Endothelial cell of umbilical vein (primary cell): ENCODE measurements around the gene MGST3. TPM values are rescaled to one million over a fixed set of nuclear protein-coding genes. Genes with fewer than 3 reads are reported as not detected.

Source experiments
- BruUV-seq: library from RNA; stranded (reverse); fragments of 400-500 nt; replicated peaks from 2 replicates; lab custom pipeline; 2021; lab: Mats Ljungman, UMichigan
- CTCF ChIA-PET: fragments of 300-600, 350-600 bp; sonication (Branson Sonifier 250); formaldehyde crosslinking; loops from one replicate; lab custom pipeline; 2021; ENCODE audit warnings: antibody characterized with exemption, inconsistent platforms; lab: Charles Lee
- POLR2A ChIA-PET: fragments of 300-600, 350-600 bp; sonication (Branson Sonifier 250); formaldehyde crosslinking; loops from one replicate; lab custom pipeline; 2021; ENCODE audit warnings: antibody characterized with exemption, inconsistent platforms; lab: Charles Lee
- DNase-seq: peaks from one replicate; pipeline ENCODE4 v3.0.0-alpha.2; 2011; ENCODE audit warnings: low read depth, low spot score
- FAIRE-seq: peaks from 2 replicates; lab custom pipeline; 2011; peaks lifted over from hg19 to GRCh38; lab: Jason Lieb, UNC
- H2AFZ ChIP-seq: 2 replicates; pipeline ENCODE4 v1.6.0; 2012; ENCODE audit warnings: low read depth, low read length, control low read depth, inconsistent platforms
- H3K27ac ChIP-seq: 2 replicates; pipeline ENCODE4 v1.5.1; 2011; ENCODE audit warnings: low read depth, mild to moderate bottlenecking, control low read depth, low read length, moderate library complexity; ENCODE audit not compliant: insufficient read depth
- H3K27me3 ChIP-seq, 2 experiments: 2 replicates each; pipeline versions ENCODE4 v1.6.0 to v1.6.1; 2011; ENCODE audit warnings: low read length in 2 of 2, mixed read lengths in 1 of 2; ENCODE audit not compliant: control insufficient read depth in 2 of 2, insufficient read depth in 2 of 2
- H3K36me3 ChIP-seq, 2 experiments: 2 replicates in 1 of 2; 3 replicates in 1 of 2; pipeline ENCODE4 v1.5.1; 2011; ENCODE audit warnings: low read length in 2 of 2, mild to moderate bottlenecking in 1 of 2, moderate library complexity in 1 of 2; ENCODE audit not compliant: control insufficient read depth in 2 of 2, insufficient read depth in 2 of 2; ENCODE audit errors: extremely low read depth in 1 of 2
- H3K4me1 ChIP-seq: 3 replicates; pipeline ENCODE4 v1.5.1; 2011; ENCODE audit warnings: mild to moderate bottlenecking, low read length; ENCODE audit not compliant: control insufficient read depth, insufficient read depth; ENCODE audit errors: extremely low read depth
- H3K4me2 ChIP-seq: 2 replicates; pipeline ENCODE4 v1.6.1; 2011; ENCODE audit warnings: low read length, control low read depth, mixed read lengths; ENCODE audit not compliant: insufficient read depth
- H3K4me3 ChIP-seq, 3 experiments: fragments of 200-600 bp in 1 of 3; sonication (generic), shearing (Covaris generic) in 1 of 3; replicated peaks in 1 of 3; 2 replicates each; pipeline ENCODE4 v1.5.1; 2011 to 2016; ENCODE audit warnings: control low read depth in 3 of 3, low read length in 3 of 3, mild to moderate bottlenecking in 2 of 3, inconsistent platforms in 1 of 3, low read depth in 1 of 3, moderate library complexity in 1 of 3; ENCODE audit not compliant: insufficient read depth in 1 of 3
- H3K79me2 ChIP-seq: 2 replicates; pipeline ENCODE4 v1.6.0; 2012; ENCODE audit warnings: low read length, inconsistent platforms; ENCODE audit not compliant: control insufficient read depth, insufficient read depth
- H3K9ac ChIP-seq: replicated peaks from 2 replicates; pipeline ENCODE3; 2011; ENCODE audit warnings: low read length, control low read depth; ENCODE audit not compliant: insufficient read depth; ENCODE audit errors: extremely low read depth
- H3K9me1 ChIP-seq: replicated peaks from 3 replicates; pipeline ENCODE4 v1.6.0; 2011; ENCODE audit warnings: mild to moderate bottlenecking, low read length; ENCODE audit not compliant: control insufficient read depth, insufficient read depth; ENCODE audit errors: extremely low read depth
- H3K9me3 ChIP-seq: replicated peaks from 2 replicates; pipeline ENCODE4 v1.5.1; 2012; ENCODE audit warnings: low read length, inconsistent platforms; ENCODE audit not compliant: control insufficient read depth, insufficient read depth
- H4K20me1 ChIP-seq: replicated peaks from 2 replicates; pipeline ENCODE3; 2011; ENCODE audit warnings: mild to moderate bottlenecking, low read length; ENCODE audit not compliant: control insufficient read depth, insufficient read depth; ENCODE audit errors: extremely low read depth
- CTCF ChIP-seq, 2 donors: IDR thresholded peaks; 1 replicate in 1 of 2; 2 replicates in 1 of 2; pipeline ENCODE4 v1.5.1; 2011; ENCODE audit warnings: low read length in 2 of 2, mild to moderate bottlenecking in 2 of 2, moderate library complexity in 2 of 2, control low read depth in 1 of 2, inconsistent platforms in 1 of 2, low read depth in 1 of 2; ENCODE audit not compliant: insufficient read depth in 1 of 2; ENCODE audit errors: extremely low read depth in 1 of 2
- EZH2 ChIP-seq: IDR thresholded peaks from 2 replicates; pipeline ENCODE4 v1.6.1; 2012; ENCODE audit warnings: borderline replicate concordance, low read depth, mild to moderate bottlenecking, moderate library complexity, low read length, inconsistent platforms; ENCODE audit not compliant: severe bottlenecking
- FOS ChIP-seq: IDR thresholded peaks from 2 replicates; pipeline ENCODE4 v1.6.1; 2011; ENCODE audit warnings: mild to moderate bottlenecking, low read length, moderate library complexity, borderline replicate concordance; ENCODE audit not compliant: insufficient read depth
- GATA2 ChIP-seq: IDR thresholded peaks from 2 replicates; pipeline ENCODE4 v1.7.0; 2011; ENCODE audit warnings: low read depth, mild to moderate bottlenecking, moderate library complexity, mixed read lengths, low read length; ENCODE audit not compliant: insufficient read length, insufficient read depth
- JUN ChIP-seq: IDR thresholded peaks from 2 replicates; pipeline ENCODE4 v1.6.1; 2011; ENCODE audit warnings: borderline replicate concordance, low read depth; ENCODE audit not compliant: insufficient read length, insufficient read depth
- MYC ChIP-seq: IDR thresholded peaks from one replicate; pipeline ENCODE4 v1.6.1; 2011; ENCODE audit warnings: mild to moderate bottlenecking, low read depth, low read length
- POLR2A ChIP-seq: IDR thresholded peaks from 2 replicates; pipeline ENCODE4 v1.6.1; 2012; ENCODE audit warnings: low read depth, mild to moderate bottlenecking, control low read depth, low read length
- POLR2AphosphoS5 ChIP-seq: IDR thresholded peaks from 2 replicates; pipeline ENCODE4 v1.6.1; 2012; ENCODE audit warnings: low read depth, mild to moderate bottlenecking, control low read depth, low read length, moderate library complexity; ENCODE audit not compliant: insufficient read depth
- dilution Hi-C: fragments of 300-500 bp; cut with MboI; formaldehyde crosslinking; loops from one replicate; pipeline ENCODE4 v1.15.0; 2019; ENCODE audit warnings: low sequenced_read_pairs; ENCODE audit not compliant: extremely low pct_ligation_motif_present
- intact Hi-C: fragments of 100-400 bp; cut with micrococcal nuclease; formaldehyde crosslinking; loops from one replicate; pipeline ENCODE4 v1.10.0; 2022
- polyA plus RNA-seq, 4 experiments: library from polyadenylated mRNA; depleted of rRNA in 3 of 4; stranded (reverse) in 3 of 4; unstranded in 1 of 4; fragments of >200 nt; gene quantifications; 2 replicates each; pipeline versions ENCODE4 v1.2.1 to v1.2.3, GENCODE V29; 2011 to 2012; ENCODE audit warnings: missing spikeins in 1 of 4
- total RNA-seq: library from RNA; stranded (reverse); gene quantifications from 2 replicates; pipeline ENCODE4 v1.2.3, GENCODE V29; 2021
- TF ChIP-seq, protein P1 (sequence below): IDR thresholded peaks from 2 replicates; pipeline ENCODE4 v1.6.1; 2011; ENCODE audit not compliant: insufficient read depth, insufficient read length

MGST3 gene
- total and polyA plus RNA-seq, 2 donors (not counting 3 experiments of a cell fraction or from before 2014, with no cell fraction given): 164 to 288 TPM

DNA sequence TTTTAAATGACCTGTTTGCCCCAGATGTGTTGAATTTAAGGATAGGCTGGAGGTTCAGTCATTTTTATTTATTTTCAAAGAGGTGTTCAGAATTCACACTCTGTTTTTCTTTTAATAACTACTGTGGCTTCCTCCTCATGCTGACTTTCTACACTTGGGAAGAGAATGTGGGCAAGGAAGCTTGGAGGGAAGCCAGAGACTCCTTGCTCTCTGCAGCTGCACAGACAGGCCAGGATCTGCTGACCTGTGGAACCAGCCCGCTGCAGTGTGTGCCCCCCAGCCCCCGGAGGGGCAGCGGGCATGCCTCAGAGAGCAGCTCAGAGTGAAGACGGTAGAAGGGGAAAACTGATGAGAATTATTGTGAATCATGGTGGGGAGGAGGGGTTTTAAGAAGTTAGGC is 16.9 kb downstream of the MGST3 start:
- Histone ChIP-seq H3K9me1 (no peaks in the 10 kb centered on the region), H3K79me2 (peaks cover 22% of the 10 kb centered on the region), H3K9me3 (no peaks in the 10 kb centered on the region), H4K20me1 (no peaks in the 10 kb centered on the region), H3K9ac (no peak overlapping the region), H2AFZ (no peak overlapping the region), H3K4me2 (no peak overlapping the region), H3K27me3 (no peaks in the 10 kb centered on the region), H3K27ac (no peak overlapping the region), H3K4me3 (no peak overlapping the region), H3K4me1 (peaks cover 7% of the 10 kb centered on the region), H3K36me3 (peaks cover 3 to 7% of the 10 kb centered on the region in 2 experiments)
- intact Hi-C loops: no loop called here
- dilution Hi-C loops: no loop called here
- ChIA-PET POLR2A (interaction anchor here (1.0 kb wide), 1 partner anchor 10 kb away, joined by 5 read pairs; no protein-coding TSS in a partner anchor), CTCF (interaction anchor here (1.0 to 1.6 kb wide), 8 partner anchors 10 to 55 kb away, joined by 3 to 6 read pairs (median 4); partner anchors contain the start of genes ALDH9A1 and MGST3)
- no TSS peak for BruUV-seq
- no peak for FAIRE-seq
- peak; percentile 38 for DNase-seq
- TF ChIP-seq GATA2: no peak
- no peak for TF ChIP-seq POLR2A
- TF ChIP-seq FOS: no peak
- TF ChIP-seq EZH2: no peak
- no peak for TF ChIP-seq JUN
- no peak for TF ChIP-seq CTCF (IDR thresholded peaks at IDR 0.05; ENCODE audit: extremely low read depth in 1 of 2, insufficient read depth in 1 of 2, low read depth in 1 of 2, low read length in 2 of 2)
- no peak for TF ChIP-seq POLR2AphosphoS5
- TF ChIP-seq MYC: no peak
- TF ChIP-seq, protein P1, sequence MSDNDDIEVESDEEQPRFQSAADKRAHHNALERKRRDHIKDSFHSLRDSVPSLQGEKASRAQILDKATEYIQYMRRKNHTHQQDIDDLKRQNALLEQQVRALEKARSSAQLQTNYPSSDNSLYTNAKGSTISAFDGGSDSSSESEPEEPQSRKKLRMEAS: no peak
